Measurements from ENCODE around the gene UGT1A6.

- TF ChIP-seq CTCF (conservative IDR thresholded peaks at IDR 0.05; ENCODE audit: low read depth in 2 of 2) (no peak), EZH2 (IDR thresholded peaks at IDR 0.05; ENCODE audit: low read depth, unreplicated experiment) (no peak), REST (IDR thresholded peaks at IDR 0.05; ENCODE audit: unreplicated experiment) (no peak), POLR2AphosphoS5 (IDR thresholded peaks at IDR 0.05; ENCODE audit: low read depth) (no peak)
Measured at GRCh38 chr2:233651430-233651829, 41.3 kb upstream of the UGT1A6 start.

Measured in GM23338 (cell line).